Body of pancreas (tissue), 4 donors: Measurements from ENCODE around the gene SLC29A3. TPM values are rescaled to one million over a fixed set of nuclear protein-coding genes. Genes with fewer than 3 reads are reported as not detected.

Experiments used
- ATAC-seq: fragments of 150-250 bp; one replicate; pipeline ENCODE4 v1.9.1; 2016
- DNase-seq, 4 donors: peaks; one replicate each; pipeline ENCODE4 v3.0.0-alpha.2; 2019
- H3K27ac ChIP-seq, 4 donors: fragments of 200-600 bp; sonication (generic); 1 replicate in 3 of 4; 2 replicates in 1 of 4; pipeline versions ENCODE4 v1.5.1 to v1.6.1; 2016 to 2019; ENCODE audit warnings: mild to moderate bottlenecking in 1 of 4, mixed read lengths in 1 of 4, moderate library complexity in 1 of 4
- H3K27me3 ChIP-seq, 2 donors: fragments of 200-600 bp; sonication (generic); one replicate each; pipeline ENCODE4 v1.6.0; 2016; ENCODE audit warnings: mild to moderate bottlenecking in 1 of 2
- H3K36me3 ChIP-seq, 2 donors: fragments of 200-600 bp; sonication (generic); replicated peaks in 1 of 2; 2 replicates each; pipeline ENCODE4 v1.5.1; 2016; ENCODE audit warnings: low read depth in 2 of 2; ENCODE audit not compliant: insufficient read depth in 1 of 2
- H3K4me1 ChIP-seq: fragments of 200-600 bp; sonication (generic); one replicate; pipeline ENCODE4 v1.6.0; 2016
- H3K4me3 ChIP-seq, 2 donors: fragments of 200-600 bp; sonication (generic); 1 replicate in 1 of 2; 2 replicates in 1 of 2; pipeline ENCODE4 v1.5.1; 2016 to 2019
- H3K9me3 ChIP-seq, 3 donors: fragments of 200-600 bp; sonication (generic); 1 replicate in 2 of 3; 2 replicates in 1 of 3; pipeline ENCODE4 v1.5.1; 2016
- POLR2A ChIP-seq, 3 donors: fragments of 450-650 bp; IDR thresholded peaks; one replicate each; pipeline ENCODE4 v1.6.1; 2016; ENCODE audit warnings: antibody characterized with exemption in 3 of 3, mild to moderate bottlenecking in 2 of 3
- WGBS, 2 donors: methylation state at CpG; one replicate each; pipeline ENCODE4 v1.1.5; 2017; 5-methylcytosine and 5-hydroxymethylcytosine counted together
- intact Hi-C: fragments of 100-400 bp; cut with DNase I; formaldehyde crosslinking; loops from one replicate; pipeline ENCODE4 v1.15.1; 2023
- total RNA-seq, 2 donors: library from RNA; depleted of rRNA; stranded (reverse); fragments of >200 nt; gene quantifications; one replicate each; pipeline ENCODE4 v1.1.0, GENCODE V29; 2016
- TF ChIP-seq, protein P1 (sequence below), 7 experiments: fragments of 450-650 bp in 4 of 7; fragments of 200-600 bp in 3 of 7; sonication (generic) in 3 of 7; IDR thresholded peaks; one replicate each; pipeline ENCODE4 v1.5.1; 2016 to 2019; ENCODE audit warnings: antibody characterized with exemption in 7 of 7

The SLC29A3 gene
- total RNA-seq, 2 donors from 2014 or later, result 0.99 to 5.2 TPM

DNA sequence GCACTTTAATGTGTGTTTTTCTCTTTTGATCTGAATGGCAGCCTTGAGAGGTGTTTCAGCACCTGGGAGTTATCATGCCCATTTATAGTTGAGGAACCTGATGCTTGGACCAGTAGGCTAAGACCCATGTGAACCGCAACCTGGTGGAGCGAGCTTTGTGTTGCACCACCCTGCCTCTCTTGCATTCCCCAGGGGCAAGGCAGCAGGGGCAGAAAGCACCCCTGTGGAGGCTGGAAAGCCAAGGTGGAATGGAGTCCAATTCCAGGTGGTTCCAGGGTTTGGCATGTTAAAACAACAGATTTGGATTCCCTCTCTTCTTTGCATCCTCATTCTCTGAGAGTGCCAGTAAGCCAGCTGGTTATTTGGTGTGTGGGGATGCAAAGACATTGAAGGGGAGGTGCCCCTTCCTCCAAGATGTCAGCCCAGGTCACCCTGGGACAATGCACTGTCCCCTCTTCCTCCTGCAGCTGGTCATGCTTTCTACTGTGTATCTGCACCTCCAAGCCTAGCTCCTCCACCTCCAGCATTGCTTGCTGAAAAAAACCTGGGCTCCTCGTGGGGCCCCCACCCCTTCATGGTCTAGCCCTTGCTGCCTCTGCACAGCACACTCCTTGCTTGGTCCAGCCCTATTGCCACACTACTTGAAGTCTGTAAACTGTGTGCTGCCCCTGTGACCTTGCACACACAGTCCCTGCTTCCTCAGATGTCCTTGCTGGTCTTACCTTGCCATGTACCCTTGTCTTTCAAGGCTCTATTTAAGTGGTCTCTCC is 72.0 kb downstream of the SLC29A3 start:
- 43 to 66% methylated on average over 3 of the region's 3 CpGs for WGBS, 2 donors

DNA sequence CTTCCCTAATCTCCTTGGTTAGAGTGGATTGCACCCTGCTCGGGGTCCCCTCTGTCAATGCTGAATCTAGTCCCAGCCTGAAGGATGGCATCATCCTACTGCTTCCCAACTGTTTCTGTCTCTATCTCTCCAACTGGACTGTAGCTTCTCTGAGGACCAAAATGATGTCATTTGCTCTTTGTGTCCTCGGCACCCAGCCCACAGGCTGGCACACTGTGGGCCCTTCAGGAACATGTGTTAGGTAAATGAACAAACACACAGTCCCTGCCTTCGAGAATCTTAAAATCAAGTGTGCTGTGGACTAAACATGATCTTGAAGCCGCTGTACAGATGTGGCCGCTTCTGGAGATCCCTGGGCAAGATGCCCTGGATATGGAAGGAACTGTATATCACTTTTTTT is 72.6 kb downstream of the SLC29A3 start:
- TF ChIP-seq, protein P1, sequence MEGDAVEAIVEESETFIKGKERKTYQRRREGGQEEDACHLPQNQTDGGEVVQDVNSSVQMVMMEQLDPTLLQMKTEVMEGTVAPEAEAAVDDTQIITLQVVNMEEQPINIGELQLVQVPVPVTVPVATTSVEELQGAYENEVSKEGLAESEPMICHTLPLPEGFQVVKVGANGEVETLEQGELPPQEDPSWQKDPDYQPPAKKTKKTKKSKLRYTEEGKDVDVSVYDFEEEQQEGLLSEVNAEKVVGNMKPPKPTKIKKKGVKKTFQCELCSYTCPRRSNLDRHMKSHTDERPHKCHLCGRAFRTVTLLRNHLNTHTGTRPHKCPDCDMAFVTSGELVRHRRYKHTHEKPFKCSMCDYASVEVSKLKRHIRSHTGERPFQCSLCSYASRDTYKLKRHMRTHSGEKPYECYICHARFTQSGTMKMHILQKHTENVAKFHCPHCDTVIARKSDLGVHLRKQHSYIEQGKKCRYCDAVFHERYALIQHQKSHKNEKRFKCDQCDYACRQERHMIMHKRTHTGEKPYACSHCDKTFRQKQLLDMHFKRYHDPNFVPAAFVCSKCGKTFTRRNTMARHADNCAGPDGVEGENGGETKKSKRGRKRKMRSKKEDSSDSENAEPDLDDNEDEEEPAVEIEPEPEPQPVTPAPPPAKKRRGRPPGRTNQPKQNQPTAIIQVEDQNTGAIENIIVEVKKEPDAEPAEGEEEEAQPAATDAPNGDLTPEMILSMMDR (IDR thresholded peaks at IDR 0.05), result no peak
- TF ChIP-seq POLR2A (IDR thresholded peaks at IDR 0.05), result no peak
- no peaks in the 10 kb centered on the region for H3K36me3 ChIP-seq
- H3K4me1 ChIP-seq, result no peaks in the 10 kb centered on the region
- 62 to 74% methylated on average over 5 of the region's 5 CpGs for WGBS, 2 donors
- ATAC-seq (no peak), DNase-seq (no peak)
- H3K27me3 ChIP-seq, result no peaks in the 10 kb centered on the region
- no peaks in the 10 kb centered on the region for H3K9me3 ChIP-seq
- H3K27ac ChIP-seq, result no peak overlapping the region
- H3K4me3 ChIP-seq, result no peak overlapping the region
- intact Hi-C loops, result no loop called here

More for the DNA sequence above, 72.0 kb downstream of the SLC29A3 start:
- intact Hi-C loops, result no loop called here
- DNase-seq (no peak), ATAC-seq (no peak)
- no peak overlapping the region for H3K4me3 ChIP-seq
- H3K36me3 ChIP-seq, result no peaks in the 10 kb centered on the region
- H3K27ac ChIP-seq, result no peak overlapping the region
- no peaks in the 10 kb centered on the region for H3K9me3 ChIP-seq
- H3K27me3 ChIP-seq, result no peaks in the 10 kb centered on the region
- TF ChIP-seq, protein P1 (IDR thresholded peaks at IDR 0.05), result no peak
- TF ChIP-seq POLR2A (IDR thresholded peaks at IDR 0.05), result no peak
- H3K4me1 ChIP-seq, result no peaks in the 10 kb centered on the region

DNA sequence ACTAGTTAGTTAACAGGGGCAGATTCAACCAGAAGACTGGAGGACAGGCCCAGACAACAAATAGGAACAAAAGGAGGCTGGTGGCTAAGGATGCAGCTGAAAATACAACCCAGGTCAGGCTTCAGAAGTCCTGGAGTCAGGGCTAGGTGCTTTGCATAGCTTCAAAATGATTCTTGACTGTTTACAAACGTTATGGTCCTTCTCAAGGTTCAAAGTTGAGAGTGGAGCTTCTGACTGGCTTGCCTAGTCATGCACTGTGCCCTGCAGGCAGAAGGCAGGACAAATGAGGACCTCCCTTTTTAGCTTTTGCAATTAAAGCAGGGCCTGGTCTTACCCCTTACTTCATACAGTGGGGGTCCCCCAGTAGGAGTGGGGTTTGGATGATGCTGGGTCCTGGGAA is 73.2 kb downstream of the SLC29A3 start:
- WGBS, 2 donors, result 9 to 18% methylated on average over 1 of the region's 1 CpG
- Histone ChIP-seq H3K9me3 (no peaks in the 10 kb centered on the region), H3K27me3 (no peaks in the 10 kb centered on the region), H3K27ac (no peak overlapping the region), H3K4me1 (peaks cover 5% of the 10 kb centered on the region), H3K4me3 (no peak overlapping the region), H3K36me3 (no peaks in the 10 kb centered on the region)
- DNase-seq (no peak), ATAC-seq (no peak)
- intact Hi-C loops, result no loop called here
- TF ChIP-seq, protein P1 (IDR thresholded peaks at IDR 0.05), result no peak
- no peak for TF ChIP-seq POLR2A (IDR thresholded peaks at IDR 0.05)

DNA sequence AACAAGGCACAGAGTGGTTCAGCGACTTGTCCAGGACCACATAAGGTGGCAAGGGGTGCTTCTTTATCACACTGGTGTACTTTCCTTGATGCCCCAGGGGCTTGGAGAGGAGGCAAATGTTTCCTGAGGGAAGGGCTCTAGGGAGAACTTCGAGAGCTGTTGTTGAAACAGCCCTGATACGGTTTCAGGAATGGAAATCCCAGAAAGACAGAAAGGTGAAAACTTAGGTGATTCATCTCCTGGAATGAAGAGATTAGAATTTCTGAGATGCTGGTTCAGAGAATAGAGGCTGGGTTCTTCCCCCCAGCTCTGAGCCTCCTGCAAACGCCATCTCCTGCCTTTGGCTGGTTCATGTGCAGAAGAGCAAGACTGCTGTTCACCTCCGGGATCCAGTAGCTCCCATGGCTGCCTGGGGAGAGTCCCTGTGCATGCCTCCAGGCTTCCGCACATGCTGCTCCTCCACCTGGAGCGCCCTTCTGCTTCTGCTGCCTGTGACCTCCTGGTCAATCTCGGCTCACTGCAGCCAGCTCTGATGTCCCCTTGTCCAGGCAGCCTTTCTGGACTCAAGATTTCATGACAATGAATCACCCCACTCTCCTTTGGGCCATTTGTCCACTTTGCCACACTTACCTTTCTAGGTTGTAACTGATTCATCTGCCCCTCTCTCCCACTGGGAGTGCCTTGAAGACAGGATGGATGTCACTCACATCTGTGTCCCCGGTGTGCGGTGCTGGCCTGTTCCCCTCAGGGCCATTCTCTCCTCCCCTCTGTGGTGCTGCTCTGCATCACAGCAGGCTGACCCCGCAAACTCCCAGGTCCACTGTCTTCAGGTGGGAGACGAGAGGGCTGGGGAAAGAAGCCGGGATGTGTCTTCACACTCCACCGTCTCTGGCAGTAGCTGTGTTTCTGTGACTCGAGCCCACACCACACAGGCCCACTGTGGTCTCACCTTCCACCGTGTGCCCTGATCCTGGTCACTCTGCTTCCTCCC is 74.0 kb downstream of the SLC29A3 start:
- no peak overlapping the region for H3K27ac ChIP-seq
- H3K9me3 ChIP-seq, result no peaks in the 10 kb centered on the region
- TF ChIP-seq POLR2A (IDR thresholded peaks at IDR 0.05), result no peak
- TF ChIP-seq, protein P1 (IDR thresholded peaks at IDR 0.05), result no peak
- ATAC-seq, result no peak
- no peaks in the 10 kb centered on the region for H3K27me3 ChIP-seq
- intact Hi-C loops, result no loop called here
- no peak for DNase-seq
- no peaks in the 10 kb centered on the region for H3K36me3 ChIP-seq
- peaks cover 13% of the 10 kb centered on the region for H3K4me1 ChIP-seq
- H3K4me3 ChIP-seq, result no peak overlapping the region
- 66 to 69% methylated on average over 16 of the region's 16 CpGs for WGBS, 2 donors
